Esophagus muscularis mucosa (tissue), 3 donors: ENCODE data around the gene ATF7IP2.

Experiments
- POLR2AphosphoS5 ChIP-seq, 2 donors: sonication (generic); formaldehyde crosslinking; IDR thresholded peaks; one replicate each; pipeline ENCODE4 v1.6.1; 2017; ENCODE audit warnings: antibody characterized with exemption in 2 of 2
- TF ChIP-seq, protein P1 (sequence below), 3 experiments: fragments of 200-600 bp in 2 of 3; fragments of 450-650 bp in 1 of 3; sonication (generic) in 2 of 3; IDR thresholded peaks; one replicate each; pipeline ENCODE4 v1.5.1; 2017 to 2019; ENCODE audit warnings: antibody characterized with exemption in 3 of 3, mild to moderate bottlenecking in 2 of 3, moderate library complexity in 1 of 3

DNA sequence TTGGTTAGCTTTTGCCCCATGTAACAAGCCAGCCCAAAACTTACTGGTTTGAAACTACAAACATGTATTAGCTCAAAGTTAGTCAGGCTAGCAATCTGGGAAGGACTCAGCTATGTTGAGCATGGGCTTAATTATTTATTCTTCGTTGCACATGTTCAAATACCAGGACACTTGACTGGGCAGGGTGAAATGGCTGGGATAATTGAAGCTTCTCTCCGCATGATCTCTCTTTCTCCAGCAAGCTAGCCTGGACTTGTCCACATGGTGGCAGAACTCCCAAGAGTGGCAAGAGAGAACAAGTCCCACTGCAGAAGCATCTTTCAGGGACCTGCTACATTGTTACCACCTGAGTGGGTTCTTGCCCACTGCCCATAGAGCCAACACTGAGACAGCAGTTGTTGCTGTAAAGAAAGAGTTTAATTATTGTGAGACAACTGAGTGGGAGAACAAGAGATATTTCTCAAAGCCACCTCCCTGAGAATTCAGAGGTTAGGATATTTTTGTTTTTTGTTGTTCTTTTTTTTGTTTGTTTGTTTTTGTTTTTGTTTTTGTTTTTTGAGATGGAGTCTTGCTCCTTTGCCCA lies 16.8 kb upstream of the ATF7IP2 start:
- no peak for TF ChIP-seq POLR2AphosphoS5 (IDR thresholded peaks at IDR 0.05)
- TF ChIP-seq, protein P1, sequence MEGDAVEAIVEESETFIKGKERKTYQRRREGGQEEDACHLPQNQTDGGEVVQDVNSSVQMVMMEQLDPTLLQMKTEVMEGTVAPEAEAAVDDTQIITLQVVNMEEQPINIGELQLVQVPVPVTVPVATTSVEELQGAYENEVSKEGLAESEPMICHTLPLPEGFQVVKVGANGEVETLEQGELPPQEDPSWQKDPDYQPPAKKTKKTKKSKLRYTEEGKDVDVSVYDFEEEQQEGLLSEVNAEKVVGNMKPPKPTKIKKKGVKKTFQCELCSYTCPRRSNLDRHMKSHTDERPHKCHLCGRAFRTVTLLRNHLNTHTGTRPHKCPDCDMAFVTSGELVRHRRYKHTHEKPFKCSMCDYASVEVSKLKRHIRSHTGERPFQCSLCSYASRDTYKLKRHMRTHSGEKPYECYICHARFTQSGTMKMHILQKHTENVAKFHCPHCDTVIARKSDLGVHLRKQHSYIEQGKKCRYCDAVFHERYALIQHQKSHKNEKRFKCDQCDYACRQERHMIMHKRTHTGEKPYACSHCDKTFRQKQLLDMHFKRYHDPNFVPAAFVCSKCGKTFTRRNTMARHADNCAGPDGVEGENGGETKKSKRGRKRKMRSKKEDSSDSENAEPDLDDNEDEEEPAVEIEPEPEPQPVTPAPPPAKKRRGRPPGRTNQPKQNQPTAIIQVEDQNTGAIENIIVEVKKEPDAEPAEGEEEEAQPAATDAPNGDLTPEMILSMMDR (IDR thresholded peaks at IDR 0.05) = no peak
